ENCODE data around the gene DSCAML1.

The DSCAML1 gene, protein sequence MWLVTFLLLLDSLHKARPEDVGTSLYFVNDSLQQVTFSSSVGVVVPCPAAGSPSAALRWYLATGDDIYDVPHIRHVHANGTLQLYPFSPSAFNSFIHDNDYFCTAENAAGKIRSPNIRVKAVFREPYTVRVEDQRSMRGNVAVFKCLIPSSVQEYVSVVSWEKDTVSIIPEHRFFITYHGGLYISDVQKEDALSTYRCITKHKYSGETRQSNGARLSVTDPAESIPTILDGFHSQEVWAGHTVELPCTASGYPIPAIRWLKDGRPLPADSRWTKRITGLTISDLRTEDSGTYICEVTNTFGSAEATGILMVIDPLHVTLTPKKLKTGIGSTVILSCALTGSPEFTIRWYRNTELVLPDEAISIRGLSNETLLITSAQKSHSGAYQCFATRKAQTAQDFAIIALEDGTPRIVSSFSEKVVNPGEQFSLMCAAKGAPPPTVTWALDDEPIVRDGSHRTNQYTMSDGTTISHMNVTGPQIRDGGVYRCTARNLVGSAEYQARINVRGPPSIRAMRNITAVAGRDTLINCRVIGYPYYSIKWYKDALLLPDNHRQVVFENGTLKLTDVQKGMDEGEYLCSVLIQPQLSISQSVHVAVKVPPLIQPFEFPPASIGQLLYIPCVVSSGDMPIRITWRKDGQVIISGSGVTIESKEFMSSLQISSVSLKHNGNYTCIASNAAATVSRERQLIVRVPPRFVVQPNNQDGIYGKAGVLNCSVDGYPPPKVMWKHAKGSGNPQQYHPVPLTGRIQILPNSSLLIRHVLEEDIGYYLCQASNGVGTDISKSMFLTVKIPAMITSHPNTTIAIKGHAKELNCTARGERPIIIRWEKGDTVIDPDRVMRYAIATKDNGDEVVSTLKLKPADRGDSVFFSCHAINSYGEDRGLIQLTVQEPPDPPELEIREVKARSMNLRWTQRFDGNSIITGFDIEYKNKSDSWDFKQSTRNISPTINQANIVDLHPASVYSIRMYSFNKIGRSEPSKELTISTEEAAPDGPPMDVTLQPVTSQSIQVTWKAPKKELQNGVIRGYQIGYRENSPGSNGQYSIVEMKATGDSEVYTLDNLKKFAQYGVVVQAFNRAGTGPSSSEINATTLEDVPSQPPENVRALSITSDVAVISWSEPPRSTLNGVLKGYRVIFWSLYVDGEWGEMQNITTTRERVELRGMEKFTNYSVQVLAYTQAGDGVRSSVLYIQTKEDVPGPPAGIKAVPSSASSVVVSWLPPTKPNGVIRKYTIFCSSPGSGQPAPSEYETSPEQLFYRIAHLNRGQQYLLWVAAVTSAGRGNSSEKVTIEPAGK (N-terminal part only)

DNA sequence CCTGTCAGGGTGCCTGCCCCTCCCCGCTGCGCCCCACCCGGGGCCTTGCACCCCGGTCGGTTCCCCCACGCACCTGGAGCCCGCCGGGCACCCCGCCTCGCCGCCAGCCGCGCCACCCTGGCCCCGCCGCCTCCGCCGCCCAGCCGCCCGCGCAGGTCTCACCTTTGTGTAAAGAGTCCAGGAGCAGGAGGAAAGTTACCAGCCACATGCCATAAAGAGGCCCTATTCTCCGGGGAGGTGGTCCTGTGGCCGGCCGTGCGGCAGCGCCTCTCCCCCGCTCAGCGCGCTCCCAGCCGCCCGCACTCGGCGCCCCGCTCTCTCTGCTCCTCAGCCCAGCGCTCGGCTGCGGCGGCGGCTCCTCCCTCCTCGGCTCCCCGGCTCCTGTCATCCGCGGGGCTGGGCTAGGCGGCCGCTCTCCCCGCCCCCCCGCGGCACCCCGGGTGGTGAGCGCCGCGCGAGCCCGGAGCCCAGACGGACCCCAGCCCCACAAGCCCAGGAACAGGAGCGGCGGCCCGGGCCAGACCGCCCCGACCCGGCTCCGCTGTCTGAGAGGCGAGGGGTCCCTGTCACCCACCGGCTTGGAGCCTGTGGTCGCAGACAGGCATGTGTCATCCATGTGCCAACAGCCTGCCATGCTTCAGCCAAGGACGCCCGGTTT lies at the start of gene DSCAML1:
Gene DSCAML1 (minus strand): TSS at position 345 of the 658 bp plus-strand sequence. CDS start 137 bp downstream, at position 208.
- no peak for DNase-seq (ENCODE audit: low spot score)

- peak; percentile 71 for DNase-seq (ENCODE audit: low spot score)
Observed at GRCh38 chr11:117843666-117844484, 46.9 kb upstream of the DSCAML1 start.

- DNase-seq (ENCODE audit: low spot score) = no peak
Observed at GRCh38 chr11:117842131-117842941, 45.3 kb upstream of the DSCAML1 start.

- DNase-seq (ENCODE audit: low spot score) = no peak
Observed at GRCh38 chr11:117841551-117842031, 44.6 kb upstream of the DSCAML1 start.

GRCh38 chr11:117840881-117841550 lies 44.0 kb upstream of the DSCAML1 start:
- no peak for DNase-seq (ENCODE audit: low spot score)

DNA sequence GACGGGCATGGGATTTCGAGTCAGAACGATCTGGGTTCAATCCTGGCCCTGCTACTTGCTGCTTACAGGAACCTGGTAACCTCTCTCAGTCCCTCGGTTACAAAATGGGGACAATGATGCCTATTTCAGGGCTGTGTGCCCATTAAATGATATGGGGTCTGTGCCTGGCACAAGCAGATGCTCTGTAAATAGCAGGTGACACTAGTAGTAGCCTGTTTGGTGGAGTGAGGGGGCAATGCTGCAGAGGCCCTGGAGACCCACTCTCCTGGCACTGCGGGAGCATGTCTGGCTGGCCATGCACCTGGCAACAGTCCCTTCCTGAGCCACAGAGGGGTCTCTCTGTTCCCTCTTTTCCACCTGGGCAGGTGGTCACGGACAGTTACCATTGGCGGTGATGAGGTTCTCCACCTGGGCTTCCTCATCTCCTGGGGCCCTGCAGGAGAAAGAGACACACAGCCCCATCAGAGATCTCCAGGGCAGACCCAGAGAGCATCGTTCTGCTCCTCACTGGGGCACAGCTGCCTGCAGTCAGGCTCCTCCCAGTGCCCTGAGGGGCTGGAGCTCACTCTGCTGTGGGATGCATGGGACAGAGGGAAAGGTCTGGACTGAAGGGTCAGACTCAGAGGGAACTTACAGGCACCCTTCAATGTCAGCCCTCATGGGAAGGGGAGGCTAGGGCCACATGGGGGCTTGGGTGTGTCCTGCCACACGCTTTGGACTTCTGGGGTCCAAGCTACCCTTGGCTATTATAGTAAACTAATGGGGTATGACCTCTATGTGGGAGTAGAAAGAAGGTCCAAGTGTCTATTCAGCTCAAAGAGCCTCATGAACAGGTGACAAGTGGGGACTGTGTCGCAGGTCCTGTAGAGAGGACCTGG lies 43.2 kb upstream of the DSCAML1 start:
- no peak for DNase-seq (ENCODE audit: low spot score)

DNA sequence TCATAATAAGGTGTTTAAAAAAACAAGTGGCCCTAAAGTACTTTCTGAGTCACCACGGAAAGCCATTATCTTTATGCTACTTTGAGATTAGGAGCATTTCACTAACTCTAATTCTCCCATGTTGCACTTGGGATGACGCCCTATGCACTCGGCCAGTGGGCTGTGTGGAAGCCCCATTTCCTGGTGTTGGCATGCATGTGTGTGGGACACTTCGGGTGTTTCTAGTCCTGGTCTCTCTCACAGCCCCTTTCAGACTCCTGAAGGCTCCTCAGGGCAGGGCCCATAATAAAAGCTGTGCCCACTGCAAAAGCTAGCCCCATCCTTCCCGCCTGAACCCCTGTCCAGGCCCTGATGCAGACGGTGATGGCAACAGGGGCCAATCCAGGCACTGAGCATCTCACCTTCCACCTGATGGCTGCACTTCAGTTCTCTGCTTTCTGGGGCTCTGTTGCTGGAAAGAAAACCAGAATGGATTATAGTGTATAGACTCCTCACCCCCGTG lies 42.4 kb upstream of the DSCAML1 start:
- DNase-seq (ENCODE audit: low spot score) = no peak

- DNase-seq (ENCODE audit: low spot score) = no peak
Observed at GRCh38 chr11:117838901-117839300, 41.9 kb upstream of the DSCAML1 start.

- DNase-seq (ENCODE audit: low spot score) = no peak
Observed at GRCh38 chr11:117837791-117838190, 40.8 kb upstream of the DSCAML1 start.

- DNase-seq (ENCODE audit: low spot score) = no peak
Observed at GRCh38 chr11:117837070-117837776, 40.2 kb upstream of the DSCAML1 start.

- DNase-seq (ENCODE audit: low spot score) = no peak
Observed at GRCh38 chr11:117836077-117836960, 39.3 kb upstream of the DSCAML1 start.

GRCh38 chr11:117835576-117835975 lies 38.6 kb upstream of the DSCAML1 start:
- DNase-seq (ENCODE audit: low spot score) = no peak

- no peak for DNase-seq (ENCODE audit: low spot score)
Observed at GRCh38 chr11:117834838-117835443, 37.9 kb upstream of the DSCAML1 start.

GRCh38 chr11:117834068-117834810 lies 37.2 kb upstream of the DSCAML1 start:
- DNase-seq (ENCODE audit: low spot score) = no peak

DNA sequence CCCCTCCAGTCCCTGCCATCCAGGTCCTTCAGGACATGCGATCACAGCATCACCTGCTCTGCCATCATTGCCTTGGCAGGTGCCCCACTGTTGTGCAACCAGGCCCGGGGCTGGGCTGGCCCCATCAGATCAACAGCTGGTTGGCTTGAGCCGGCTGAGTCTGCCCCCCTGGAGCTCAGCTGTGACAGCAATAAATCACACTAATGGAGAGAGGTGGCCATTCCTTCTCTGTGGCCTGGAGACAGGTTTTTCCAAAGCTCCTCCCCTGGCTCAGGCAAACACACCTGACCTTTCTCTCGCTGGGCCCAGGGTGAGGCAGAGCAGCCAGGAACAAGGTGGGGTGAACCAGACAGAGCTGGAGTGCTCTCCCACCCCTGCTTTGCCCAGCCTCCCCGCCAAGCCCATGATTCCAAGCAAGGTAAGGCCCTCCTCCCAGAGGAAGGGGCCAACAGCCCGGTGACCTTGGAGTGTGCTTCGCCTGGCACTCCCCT lies 36.4 kb upstream of the DSCAML1 start:
- DNase-seq (ENCODE audit: low spot score) = no peak

Data from NAMALWA (cell line).